Glomerular visceral epithelial cell (primary cell): ENCODE data around the gene DSCAM.

Experiments
- DNase-seq: peaks from one replicate; pipeline ENCODE4 v3.0.0-alpha.2; 2016; ENCODE audit errors: extremely low spot score

The DSCAM gene

DNA sequence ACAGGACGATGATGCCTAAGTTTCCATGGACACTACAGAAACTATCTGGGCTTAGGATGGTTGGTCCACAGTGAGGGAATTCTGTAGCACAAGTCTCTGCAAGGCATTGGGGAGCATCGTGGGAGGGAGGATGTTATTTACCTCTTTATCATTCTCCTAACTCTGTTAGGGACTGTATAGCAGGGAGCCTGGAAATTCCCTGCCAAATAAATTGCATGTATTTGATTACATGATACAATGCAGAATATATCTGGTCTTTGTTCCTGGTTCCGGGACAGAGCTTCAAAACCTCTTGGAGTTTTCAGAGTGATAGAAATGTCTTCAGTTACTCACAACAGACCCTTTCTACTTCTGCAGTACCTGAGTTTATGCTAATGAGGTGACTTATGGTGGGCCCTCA is 593.8 kb downstream of the DSCAM start:
- no peak for DNase-seq

GRCh38 chr21:40250514-40251294 is 596.3 kb downstream of the DSCAM start:
- DNase-seq: no peak

GRCh38 chr21:40244981-40245380 is 602.0 kb downstream of the DSCAM start:
- no peak for DNase-seq

DNA sequence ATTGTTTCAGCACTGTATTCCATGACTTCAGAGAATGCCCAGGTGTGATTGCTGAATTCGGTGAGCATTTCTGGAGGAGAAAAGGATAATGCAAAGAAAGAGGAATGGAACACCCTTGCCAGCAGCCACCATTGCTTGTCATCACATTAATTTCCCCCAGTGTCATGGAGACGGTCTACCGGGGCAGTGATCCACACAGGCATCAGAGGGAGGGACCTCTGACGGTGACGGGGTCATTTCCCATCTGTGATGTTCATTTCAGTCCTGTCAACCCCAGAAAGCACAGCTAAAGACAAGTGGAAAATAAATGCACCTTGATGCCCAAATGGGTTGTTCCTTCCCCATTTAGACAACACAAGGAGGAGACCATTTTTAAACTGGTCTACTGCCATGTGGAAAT is 603.3 kb downstream of the DSCAM start:
- no peak for DNase-seq

DNA sequence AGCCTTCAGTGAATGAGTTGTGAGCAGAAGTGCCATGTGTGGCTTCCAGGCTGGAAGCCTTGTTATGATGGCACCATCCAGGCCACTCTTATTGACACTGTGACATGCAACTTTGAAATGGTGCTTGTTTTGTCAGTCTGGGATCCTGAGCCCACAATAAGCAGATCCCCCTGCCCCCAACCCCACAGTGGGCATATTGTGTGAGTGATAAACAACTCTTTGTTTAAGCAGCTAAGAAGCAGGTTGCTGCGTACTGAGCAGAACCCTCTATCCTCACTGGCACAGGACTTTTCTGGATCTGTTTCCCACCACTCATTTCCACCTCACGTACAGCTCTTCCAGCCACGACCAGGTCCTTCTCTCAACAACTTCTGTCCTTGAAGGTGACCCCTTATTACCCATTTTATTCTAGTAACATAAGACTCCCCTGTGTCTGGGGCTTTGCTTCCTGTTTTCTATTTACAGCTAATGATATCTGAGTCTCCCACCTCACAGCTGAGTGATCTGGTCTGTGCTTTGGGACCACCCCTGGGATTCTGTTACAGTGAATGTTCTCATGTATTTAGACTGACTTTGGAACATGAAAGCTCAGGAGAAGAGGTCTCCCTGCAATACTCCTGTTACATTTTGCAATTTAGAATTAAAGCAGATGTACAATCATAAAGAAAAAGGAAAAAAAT is 604.2 kb downstream of the DSCAM start:
- no peak for DNase-seq

- DNase-seq: no peak
These were observed 611.4 kb downstream of the DSCAM start for GRCh38 chr21:40235528-40235927.

DNA sequence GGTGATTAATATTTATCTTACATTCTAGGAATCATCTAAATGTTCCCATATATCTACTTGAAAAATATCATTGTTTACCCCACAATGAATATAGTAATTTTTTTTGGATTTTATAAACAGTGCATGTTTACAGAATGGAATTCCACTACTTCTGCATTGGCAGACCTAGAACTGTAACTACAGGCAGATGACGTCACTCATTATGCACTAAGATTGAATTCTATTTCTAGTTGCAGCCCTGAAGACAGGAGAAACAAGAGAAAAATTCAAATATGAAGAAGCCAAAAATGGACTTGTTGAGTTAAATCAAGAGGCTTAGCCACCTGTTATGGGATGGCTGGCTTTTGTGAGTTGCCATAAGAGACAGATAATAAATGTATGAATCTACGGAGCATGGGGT is 615.0 kb downstream of the DSCAM start:
- no peak for DNase-seq

DNA sequence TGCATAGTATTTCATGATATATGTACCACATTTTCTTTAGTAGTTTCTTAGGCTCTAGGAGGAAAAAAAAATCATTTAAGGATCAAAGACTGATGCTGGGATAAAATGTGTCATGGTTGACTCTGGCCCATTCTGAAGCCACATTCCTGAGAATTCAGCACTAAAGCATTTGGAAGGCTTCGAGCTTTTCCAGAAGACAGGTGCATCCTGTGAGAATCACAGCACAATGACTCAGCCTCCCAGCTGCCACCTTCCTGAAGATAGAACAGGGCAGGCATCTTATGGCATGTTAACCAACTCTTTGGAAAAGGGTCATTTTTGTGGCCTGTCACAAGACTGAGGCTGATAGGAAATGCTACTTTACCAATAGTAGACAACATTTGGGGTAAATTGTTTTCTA is 619.9 kb downstream of the DSCAM start:
- DNase-seq: no peak

DNA sequence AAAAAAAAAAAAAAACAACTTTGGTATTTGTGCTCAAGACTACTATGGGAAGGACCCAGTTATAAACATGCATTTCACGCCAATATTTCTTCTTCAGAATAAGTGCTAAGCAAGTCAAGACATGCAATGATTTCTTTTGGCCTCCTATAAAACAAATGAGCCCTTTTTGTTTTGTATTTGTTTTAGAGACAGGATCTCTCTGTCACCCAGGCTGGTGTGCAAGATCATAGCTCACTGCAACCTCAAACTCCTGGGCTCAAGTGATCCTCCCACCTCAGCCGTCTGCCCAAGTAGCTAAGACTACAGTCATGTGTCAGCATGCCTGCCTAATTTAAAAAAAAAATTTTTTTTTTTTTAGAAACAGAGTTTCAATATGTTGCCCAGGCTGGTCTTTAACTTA is 631.0 kb downstream of the DSCAM start:
- DNase-seq: no peak

DNA sequence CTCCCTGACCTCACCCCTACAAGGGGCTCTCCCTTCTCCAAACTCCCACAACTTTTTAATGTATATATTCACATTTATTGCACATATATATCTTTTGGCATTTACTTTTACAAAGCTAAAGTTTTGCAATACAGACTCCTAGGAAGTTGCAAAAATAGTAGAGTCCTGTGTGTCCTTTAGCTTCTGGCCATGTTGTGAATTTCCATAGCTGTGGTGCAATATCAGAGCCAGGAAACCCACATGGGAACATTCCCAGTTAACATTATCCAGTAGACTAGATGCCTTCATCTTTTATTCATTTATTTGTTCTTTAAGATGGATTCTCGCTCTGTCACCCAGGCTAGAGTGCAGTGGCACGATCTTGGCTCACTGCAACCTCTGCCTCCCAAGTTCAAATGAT is 636.7 kb downstream of the DSCAM start:
- DNase-seq: no peak

DNA sequence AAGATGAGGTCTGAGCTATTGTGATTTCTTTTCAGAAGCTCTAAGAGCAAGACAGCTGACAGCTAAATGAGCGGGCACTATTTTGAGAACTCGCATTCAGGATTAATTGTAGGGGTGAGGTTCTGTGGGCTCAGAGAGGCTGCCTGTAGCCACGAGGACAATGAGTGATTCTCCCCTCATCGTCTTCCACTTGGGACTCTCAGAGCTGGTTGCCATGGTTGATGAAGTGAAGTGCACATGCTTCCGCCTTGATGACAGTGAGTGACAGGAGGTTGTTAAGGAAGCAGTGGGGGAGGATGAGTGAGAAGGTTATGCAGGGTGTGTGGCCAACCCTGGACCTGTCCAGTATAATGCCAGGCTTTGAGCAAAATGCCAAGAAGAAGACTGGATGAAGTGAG is 638.0 kb downstream of the DSCAM start:
- DNase-seq: no peak

DNA sequence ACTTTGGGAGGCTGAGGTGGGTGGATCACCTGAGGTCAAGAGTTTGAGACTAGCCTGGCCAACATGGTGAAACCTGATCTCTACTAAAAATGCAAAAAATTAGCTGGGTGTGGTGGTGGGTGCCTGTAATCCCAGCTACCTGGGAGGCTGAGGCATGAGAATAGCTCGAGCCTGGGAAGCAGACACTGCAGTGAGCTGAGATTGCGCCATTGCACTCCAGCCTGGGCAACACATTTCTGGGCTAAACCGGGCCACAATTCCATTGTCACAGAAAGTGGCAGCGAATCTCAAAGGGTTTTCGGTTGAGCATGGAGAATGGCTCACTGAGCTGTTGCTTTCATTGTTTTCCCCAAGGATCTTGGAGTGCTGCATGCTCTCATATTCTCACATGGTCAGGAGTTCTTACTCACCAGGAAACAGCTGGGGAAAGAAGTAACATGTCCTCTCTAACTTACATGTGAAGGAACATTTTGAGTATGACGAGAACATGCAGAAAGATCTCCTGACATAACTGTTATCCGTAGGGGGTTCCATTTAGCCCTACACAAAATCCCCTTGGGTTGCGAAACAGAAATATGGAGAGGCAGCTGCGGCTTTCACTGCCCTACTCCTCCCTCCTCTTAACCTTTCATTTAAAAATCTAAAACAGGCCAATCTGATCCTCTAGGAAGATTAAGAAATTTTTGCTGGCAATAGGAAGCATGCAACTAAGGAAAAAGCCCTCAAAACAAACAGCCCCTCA is 638.6 kb downstream of the DSCAM start:
- no peak for DNase-seq

DNA sequence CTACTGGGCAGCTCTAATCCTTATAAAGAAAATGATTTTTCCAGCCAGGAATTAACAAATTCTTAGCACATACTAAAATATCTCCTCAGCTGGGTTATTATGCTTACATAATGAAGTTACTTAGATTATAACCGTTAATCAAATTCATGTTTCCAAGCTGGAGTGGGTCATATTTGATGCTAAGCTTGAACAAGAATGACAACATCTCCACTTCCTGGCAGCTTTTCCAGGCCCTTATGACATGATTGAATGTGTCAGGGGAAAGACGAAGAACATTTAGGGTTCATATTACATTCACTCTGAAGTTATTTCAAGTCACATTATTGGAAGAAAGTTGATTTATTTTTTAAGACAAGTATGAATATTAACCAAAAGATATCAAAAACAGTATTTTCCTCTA is 646.0 kb downstream of the DSCAM start:
- no peak for DNase-seq

DNA sequence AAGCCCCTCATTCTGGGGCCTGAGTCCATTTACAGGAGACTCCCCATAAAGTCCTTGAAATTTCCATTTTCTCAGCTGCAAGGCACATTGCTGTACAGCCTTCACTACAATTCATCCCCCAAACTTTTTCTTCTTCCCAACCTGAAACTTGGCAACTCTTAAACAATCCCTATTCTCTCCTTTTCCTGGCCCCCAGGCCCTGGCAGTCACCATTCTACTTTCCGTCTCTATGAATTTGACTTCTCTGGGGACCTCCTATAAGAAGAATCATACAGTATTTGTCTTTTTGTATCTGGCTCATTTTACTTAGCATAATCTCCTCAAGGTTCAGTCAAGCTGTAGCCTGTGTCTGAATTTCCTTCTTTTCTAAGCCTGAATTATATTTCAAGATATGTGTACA is 646.8 kb downstream of the DSCAM start:
- no peak for DNase-seq

DNA sequence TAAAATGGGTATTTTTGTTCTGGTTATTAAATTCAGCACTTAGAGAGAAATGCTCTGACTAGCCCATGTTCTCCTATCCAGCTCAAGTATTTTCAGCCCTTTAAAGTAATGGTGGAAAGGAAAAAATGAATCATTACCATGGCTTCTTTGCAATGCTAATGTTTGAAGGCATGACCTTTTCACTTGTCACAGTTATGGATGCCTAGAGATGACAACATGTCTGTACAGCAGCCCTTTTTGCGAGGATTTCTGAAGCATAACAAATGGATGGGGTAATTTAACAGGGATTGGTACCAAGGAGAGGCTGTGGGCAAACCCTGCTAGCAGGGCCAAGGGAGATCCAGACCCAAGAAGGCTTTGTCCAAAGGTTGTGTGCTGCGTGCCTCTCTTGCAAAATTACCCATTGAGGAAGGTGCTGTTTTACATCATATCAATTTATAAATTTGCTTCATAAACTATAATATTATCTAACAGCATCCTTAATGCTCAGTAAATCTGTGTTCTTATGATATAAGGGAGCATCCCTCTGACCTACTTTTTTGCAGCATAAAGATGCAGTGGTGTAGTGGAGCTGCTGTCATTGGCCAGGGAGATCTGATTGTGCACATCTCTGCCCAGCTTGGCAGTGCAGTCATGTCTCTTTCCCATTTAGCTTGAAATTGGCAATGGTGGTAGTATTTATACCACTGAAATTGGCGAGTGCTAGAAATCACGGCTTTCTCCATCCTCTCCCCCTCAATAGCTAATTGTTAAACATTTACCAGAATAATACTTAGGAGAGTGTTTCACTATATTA is 652.6 kb downstream of the DSCAM start:
- no peak for DNase-seq

- no peak for DNase-seq
These were observed 655.3 kb downstream of the DSCAM start for GRCh38 chr21:40191616-40192015.

DNA sequence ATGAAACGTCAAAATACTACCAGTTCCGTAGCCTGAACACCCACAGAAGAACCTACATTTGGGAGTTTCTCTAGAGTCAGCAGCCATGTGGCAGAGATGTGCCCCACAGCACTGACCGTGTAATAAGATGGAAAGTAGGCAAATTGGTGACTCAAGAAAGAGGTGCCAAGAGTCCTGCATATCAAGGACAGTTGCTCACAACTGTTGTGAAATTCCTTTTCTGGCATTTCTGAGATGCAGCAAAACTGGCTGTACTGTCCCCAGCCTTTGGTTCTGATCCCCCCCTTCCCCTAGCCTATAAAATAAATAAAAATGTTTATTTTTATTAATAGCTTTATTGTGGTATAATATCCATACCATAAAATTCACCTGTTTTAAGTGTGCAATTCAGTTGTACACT is 655.8 kb downstream of the DSCAM start:
- no peak for DNase-seq

DNA sequence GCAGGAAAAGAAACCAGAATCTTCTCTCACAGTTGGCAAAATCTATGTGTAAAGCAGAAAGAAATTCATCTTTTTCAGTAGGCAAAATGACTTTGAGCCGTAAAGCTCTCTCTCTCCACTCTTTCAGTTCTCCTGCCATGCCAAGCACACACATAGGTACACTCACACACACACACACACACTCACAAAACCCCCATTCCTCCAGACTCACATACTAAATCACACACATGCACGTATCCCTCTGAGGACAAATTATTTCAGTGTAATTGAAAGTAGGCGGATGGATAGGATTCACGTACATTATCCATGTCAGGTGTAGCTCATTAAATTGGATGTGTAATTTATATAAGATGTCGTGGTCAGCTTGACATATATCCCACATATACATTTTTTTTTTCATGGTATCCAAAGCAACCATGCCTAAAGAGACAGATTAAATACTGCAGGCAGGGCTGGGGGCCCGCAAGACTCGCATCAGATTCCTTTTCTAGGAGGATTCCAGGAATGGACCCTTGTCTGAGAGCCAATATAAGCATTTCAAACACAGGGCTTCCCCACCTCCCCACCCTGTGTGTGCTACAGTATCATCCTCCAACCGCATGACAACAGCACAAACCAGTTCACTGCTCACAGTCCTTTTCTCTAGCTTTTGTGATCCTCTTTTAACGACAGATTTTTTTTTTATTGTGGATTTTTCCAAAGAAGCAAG is 658.9 kb downstream of the DSCAM start:
- DNase-seq: no peak

DNA sequence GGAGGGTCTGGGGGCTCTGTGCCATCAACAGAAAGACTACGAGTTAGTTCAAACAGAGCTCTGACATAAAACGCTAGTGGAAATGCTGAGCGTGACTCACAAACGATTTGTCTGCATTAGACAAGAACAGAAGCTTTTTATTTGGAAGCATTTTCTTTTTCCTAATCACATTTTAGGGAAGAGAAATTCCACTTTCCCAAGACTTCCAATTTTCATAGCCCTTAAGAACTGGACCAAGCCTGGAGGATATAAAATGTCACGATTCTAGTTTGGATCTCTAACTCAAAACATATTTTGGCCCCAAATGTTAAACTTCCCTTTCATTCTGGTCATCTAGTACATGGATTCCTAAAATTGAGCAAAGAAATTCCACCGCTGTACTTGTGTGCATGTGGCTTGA is 659.7 kb downstream of the DSCAM start:
- DNase-seq: no peak

DNA sequence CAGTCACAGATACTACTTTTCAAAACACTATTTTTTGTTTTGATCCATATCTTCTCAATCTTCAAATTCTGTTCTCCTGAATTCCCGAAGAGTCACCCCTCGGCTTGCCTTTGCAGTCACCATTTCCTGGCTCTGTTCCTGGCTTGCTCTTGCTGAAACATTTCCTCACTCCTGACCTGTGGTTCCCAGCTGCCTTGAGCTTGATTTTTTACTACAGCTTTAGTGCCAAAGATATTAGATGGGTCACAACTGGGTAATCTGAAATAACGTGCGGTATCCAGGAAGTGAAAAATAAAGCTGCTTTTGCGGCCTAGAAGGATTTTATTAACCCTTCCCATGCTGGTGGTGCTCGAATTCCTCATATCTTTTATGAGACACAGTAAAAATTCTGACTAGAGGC is 660.9 kb downstream of the DSCAM start:
- DNase-seq: no peak

DNA sequence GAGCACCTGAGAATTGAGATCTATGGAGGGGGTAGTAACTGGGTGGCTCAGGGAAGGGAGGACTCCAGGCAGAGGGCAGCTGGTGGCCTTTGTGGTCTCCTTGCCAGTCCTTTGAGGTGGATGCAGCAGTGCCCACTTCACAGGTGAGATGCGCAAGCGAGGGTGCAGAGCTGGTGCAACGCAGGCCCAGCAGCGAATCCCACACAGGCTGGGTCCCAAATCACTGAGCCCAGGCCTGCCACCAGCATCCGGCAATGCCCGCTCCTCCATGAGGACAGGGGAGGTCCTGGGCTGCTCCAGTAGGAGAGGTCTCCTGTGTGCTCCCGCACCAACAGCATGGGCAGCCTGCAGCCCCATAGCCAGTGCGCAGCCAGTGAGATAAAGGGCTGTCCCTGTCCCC is 661.8 kb downstream of the DSCAM start:
- DNase-seq: no peak
